ENCODE results near the gene AGER. TPM values are rescaled to one million over a fixed set of nuclear protein-coding genes. Genes with fewer than 3 reads are reported as not detected.

Gene AGER
- total and polyA plus RNA-seq, 2 donors (not counting 1 experiment from before 2014, with no cell fraction given) = 29.9 to 38.8 TPM

DNA sequence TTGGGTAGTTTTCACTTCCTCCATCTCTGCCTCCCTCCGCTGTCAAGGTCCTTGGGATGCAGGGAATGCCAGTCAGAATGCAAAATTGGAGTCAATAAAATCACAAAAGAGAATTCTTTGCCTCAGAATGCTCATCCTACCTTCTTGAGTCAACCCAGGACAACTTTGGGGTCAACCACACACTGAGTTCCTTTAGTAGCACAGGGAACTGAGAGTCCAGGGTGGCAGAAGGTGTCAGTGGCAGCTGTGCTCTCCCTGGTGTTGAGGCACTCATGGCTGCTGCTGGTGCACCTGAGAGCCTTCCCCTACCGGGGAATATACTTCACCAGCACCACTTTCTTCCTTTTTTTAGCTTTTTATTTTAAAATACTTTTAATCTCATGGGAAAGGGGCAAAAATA, 40.6 kb upstream of the AGER start:
- Histone ChIP-seq H3K9me3 (ENCODE audit: control extremely low read depth in 1 of 3, control insufficient read depth in 2 of 3, insufficient read depth in 1 of 3, low read length in 2 of 3) (no peaks in the 10 kb centered on the region), H2AFZ (ENCODE audit: insufficient read depth, low read depth, low read length, poor library complexity, severe bottlenecking) (peak overlapping the region; percentile 58), H3K4me2 (replicated peaks; ENCODE audit: low read depth, low read length, poor library complexity, severe bottlenecking) (peak overlapping the region; percentile 39), H3K79me2 (ENCODE audit: control insufficient read depth, insufficient read depth, low read length) (no peaks in the 10 kb centered on the region), H3K27me3 (replicated peaks in 1 of 4; ENCODE audit: control extremely low read depth in 1 of 4, control insufficient read depth in 3 of 4, insufficient read depth in 4 of 4, low read length in 3 of 4) (no peaks in the 10 kb centered on the region), H4K20me1 (ENCODE audit: control insufficient read depth, insufficient read depth, low read length, poor library complexity, severe bottlenecking) (no peaks in the 10 kb centered on the region), H3K9ac (ENCODE audit: low read length) (no peak overlapping the region), H3K27ac (ENCODE audit: low read length in 2 of 2) (peak overlapping the region; percentile 48 to 66), H3K4me1 (ENCODE audit: control insufficient read depth in 2 of 2, insufficient read depth in 2 of 2, low read length in 2 of 2) (peaks cover 71 to 77% of the 10 kb centered on the region in 2 donors), H3K4me3 (ENCODE audit: control extremely low read depth in 1 of 5, extremely low read depth in 1 of 5, insufficient read depth in 1 of 5, low read depth in 2 of 5, low read length in 4 of 5) (no peak overlapping the region), H3K36me3 (replicated peaks in 1 of 2; ENCODE audit: control extremely low read depth in 1 of 2, control insufficient read depth in 1 of 2, extremely low read depth in 1 of 2, insufficient read depth in 2 of 2, low read length in 1 of 2) (no peaks in the 10 kb centered on the region)
- peak; percentile 80 for ATAC-seq (ENCODE audit: low read depth)
- peak; percentile 64 for DNase-seq
- intact Hi-C loops (cut with micrococcal nuclease) = no loop called here
- Mint-ChIP-seq H3K27me3 (no peaks in the 10 kb centered on the region), H3K27ac (peak overlapping the region; percentile 91), H3K4me1 (peaks cover 68% of the 10 kb centered on the region), H3K9me3 (ENCODE audit: insufficient read depth) (no peaks in the 10 kb centered on the region), H3K4me3 (peak overlapping the region; percentile 37)
- TF ChIP-seq EZH2 (IDR thresholded peaks at IDR 0.05; ENCODE audit: borderline replicate concordance, insufficient read depth, low read depth, low read length, poor library complexity, severe bottlenecking) = no peak
- TF ChIP-seq, protein P1, sequence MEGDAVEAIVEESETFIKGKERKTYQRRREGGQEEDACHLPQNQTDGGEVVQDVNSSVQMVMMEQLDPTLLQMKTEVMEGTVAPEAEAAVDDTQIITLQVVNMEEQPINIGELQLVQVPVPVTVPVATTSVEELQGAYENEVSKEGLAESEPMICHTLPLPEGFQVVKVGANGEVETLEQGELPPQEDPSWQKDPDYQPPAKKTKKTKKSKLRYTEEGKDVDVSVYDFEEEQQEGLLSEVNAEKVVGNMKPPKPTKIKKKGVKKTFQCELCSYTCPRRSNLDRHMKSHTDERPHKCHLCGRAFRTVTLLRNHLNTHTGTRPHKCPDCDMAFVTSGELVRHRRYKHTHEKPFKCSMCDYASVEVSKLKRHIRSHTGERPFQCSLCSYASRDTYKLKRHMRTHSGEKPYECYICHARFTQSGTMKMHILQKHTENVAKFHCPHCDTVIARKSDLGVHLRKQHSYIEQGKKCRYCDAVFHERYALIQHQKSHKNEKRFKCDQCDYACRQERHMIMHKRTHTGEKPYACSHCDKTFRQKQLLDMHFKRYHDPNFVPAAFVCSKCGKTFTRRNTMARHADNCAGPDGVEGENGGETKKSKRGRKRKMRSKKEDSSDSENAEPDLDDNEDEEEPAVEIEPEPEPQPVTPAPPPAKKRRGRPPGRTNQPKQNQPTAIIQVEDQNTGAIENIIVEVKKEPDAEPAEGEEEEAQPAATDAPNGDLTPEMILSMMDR (IDR thresholded peaks at IDR 0.05) = no peak
- 57% methylated on average over 1 of the region's 2 CpGs for WGBS (ENCODE audit: insufficient coverage)
- POLR2A ChIA-PET = interaction anchor here (0.7 kb wide), 1 partner anchor 577 kb away, joined by 4 read pairs; no protein-coding TSS in a partner anchor
- CTCF ChIA-PET = interaction anchor here (1.2 kb wide), 1 partner anchor 26 kb away, joined by 4 read pairs; no protein-coding TSS in a partner anchor

DNA sequence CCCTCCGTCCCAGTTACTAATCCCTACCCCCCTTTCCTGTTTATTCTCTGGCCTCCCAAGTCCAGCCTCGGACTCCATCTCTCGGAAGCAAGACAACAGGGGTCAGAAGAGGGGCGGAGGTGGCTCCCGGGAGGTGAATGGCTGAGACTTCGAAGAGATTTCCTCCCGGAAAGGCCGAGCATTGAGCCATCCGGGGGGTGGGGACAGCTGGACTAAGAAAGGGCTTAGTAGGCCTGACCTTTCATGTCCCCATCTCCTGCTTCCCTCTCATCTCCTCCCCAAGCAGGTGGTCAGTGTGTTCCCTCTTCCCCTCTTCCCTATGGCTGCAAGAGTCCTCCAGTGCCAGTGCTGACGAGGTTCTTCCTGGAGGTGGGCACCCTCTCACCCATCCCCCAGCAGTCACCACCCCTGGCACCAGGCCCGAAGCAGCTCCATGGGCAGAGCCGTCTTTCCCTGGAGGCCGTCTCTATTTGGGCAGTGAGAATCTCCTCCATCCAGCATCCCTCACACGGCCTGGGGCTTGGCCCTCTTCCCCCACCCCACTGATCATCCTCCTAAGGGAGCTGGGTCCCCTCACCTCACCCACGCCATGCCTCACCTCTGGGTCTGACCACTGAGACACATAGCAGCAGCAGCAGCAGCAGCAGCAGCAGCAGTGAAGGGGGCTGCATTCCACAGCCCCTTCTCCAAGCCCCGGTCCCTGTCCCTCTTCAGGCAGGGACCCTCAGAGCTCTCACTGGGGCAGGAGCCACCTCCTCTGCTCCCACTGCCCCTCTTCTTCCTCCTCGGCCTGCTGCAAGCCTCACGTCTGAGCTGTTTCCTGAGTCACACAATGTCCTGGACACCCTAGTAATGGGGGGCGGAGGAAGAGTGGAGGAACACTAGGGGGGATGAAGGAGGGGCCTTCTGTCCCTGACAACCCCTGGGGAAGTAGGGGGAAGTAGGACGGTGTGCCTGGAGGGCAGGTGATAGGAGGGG, 39.5 kb upstream of the AGER start, which contains the start of gene NOTCH4:
TSS of gene NOTCH4 (minus strand) at position 810 of the 978 bp plus-strand sequence. CDS start at position 671, 139 bp downstream.
- 71% methylated on average over 15 of the region's 20 CpGs for WGBS (ENCODE audit: insufficient coverage)
- peak within 1 kb of the TSS; percentile 91 for H3K27ac Mint-ChIP-seq
- H3K9me3 Mint-ChIP-seq (ENCODE audit: insufficient read depth) = no peaks in the 10 kb centered on the region
- Histone ChIP-seq H3K27me3 (replicated peaks in 1 of 4; ENCODE audit: control extremely low read depth in 1 of 4, control insufficient read depth in 3 of 4, insufficient read depth in 4 of 4, low read length in 3 of 4) (no peaks in the 10 kb centered on the region), H3K27ac (ENCODE audit: low read length in 2 of 2) (peak within 1 kb of the TSS; percentile 48 to 66), H3K4me1 (ENCODE audit: control insufficient read depth in 2 of 2, insufficient read depth in 2 of 2, low read length in 2 of 2) (peaks cover 71 to 77% of the 10 kb centered on the region in 2 donors), H4K20me1 (ENCODE audit: control insufficient read depth, insufficient read depth, low read length, poor library complexity, severe bottlenecking) (no peaks in the 10 kb centered on the region), H3K36me3 (replicated peaks in 1 of 2; ENCODE audit: control extremely low read depth in 1 of 2, control insufficient read depth in 1 of 2, extremely low read depth in 1 of 2, insufficient read depth in 2 of 2, low read length in 1 of 2) (no peaks in the 10 kb centered on the region), H3K4me2 (replicated peaks; ENCODE audit: low read depth, low read length, poor library complexity, severe bottlenecking) (peak within 1 kb of the TSS; percentile 39), H3K4me3 (ENCODE audit: control extremely low read depth in 1 of 5, extremely low read depth in 1 of 5, insufficient read depth in 1 of 5, low read depth in 2 of 5, low read length in 4 of 5) (no peak within 1 kb of the TSS), H3K79me2 (ENCODE audit: control insufficient read depth, insufficient read depth, low read length) (no peaks in the 10 kb centered on the region), H3K9me3 (ENCODE audit: control extremely low read depth in 1 of 3, control insufficient read depth in 2 of 3, insufficient read depth in 1 of 3, low read length in 2 of 3) (no peaks in the 10 kb centered on the region), H3K9ac (ENCODE audit: low read length) (no peak within 1 kb of the TSS), H2AFZ (ENCODE audit: insufficient read depth, low read depth, low read length, poor library complexity, severe bottlenecking) (peak within 1 kb of the TSS; percentile 58)
- no peaks in the 10 kb centered on the region for H3K27me3 Mint-ChIP-seq
- ChIA-PET POLR2A (no interaction called here), CTCF (interaction anchor here (0.7 to 1.5 kb wide), 3 partner anchors 20 to 645 kb away, joined by 3 read pairs; no protein-coding TSS in a partner anchor)
- ATAC-seq (ENCODE audit: low read depth) (no peak), DNase-seq (no peak)
- peak within 1 kb of the TSS; percentile 37 for H3K4me3 Mint-ChIP-seq
- H3K4me1 Mint-ChIP-seq = peaks cover 64% of the 10 kb centered on the region
- intact Hi-C loops (cut with micrococcal nuclease) = no loop called here
- TF ChIP-seq EZH2 (IDR thresholded peaks at IDR 0.05; ENCODE audit: borderline replicate concordance, insufficient read depth, low read depth, low read length, poor library complexity, severe bottlenecking) = no peak
- TF ChIP-seq, protein P1 (IDR thresholded peaks at IDR 0.05) = no peak
